Measurements from ENCODE around the gene SPOCK1. TPM values are rescaled to one million over a fixed set of nuclear protein-coding genes. Genes with fewer than 3 reads are reported as not detected.

Gene SPOCK1
- total RNA-seq, 1 experiment from 2014 or later = 10.9 TPM

DNA sequence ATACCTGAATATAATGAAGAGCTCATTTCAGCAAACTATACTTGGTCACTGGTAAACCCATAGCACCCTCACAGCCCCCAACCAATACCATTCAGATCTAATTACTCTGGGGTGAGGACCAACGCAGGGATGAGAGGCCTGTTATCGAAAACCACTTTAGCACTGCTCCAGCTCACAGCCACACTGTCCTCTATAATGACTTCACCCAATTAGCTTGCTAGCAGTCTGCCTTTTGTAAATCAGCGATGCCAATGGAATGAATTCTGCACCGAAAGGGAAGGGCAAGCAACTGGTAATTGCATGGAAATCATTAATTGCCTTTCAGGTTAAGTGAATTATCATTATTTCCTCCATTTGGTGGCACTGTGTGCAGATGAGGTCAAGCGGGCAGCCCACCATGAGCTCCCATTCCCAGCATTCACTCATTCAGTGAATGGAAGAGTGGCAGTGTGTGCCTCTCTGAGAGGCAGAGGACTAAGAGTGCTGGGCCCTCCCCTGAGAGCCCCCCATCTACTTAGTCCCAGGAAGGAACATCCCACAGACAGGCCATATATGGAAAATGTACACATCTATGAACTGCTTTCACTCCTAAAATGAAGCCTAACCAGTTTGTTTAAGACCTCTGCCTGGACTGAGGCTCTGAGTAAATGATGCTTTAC is 262.1 kb downstream of the SPOCK1 start:
- H2BK15ac ChIP-seq (ENCODE audit: low read depth, low read length) = no peak overlapping the region
- H3K9me3 ChIP-seq (ENCODE audit: control insufficient read depth, low read depth, low read length) = no peaks in the 10 kb centered on the region
- Mint-ChIP-seq H3K27me3 (ENCODE audit: low read depth) (no peaks in the 10 kb centered on the region), H3K9me3 (peaks cover 3% of the 10 kb centered on the region in 2 experiments; a peak in 2 of 5 replicates), H3K27ac (no peak overlapping the region), H3K4me1 (no peaks in the 10 kb centered on the region), H3K4me3 (no peak overlapping the region), H3K36me3 (ENCODE audit: insufficient read depth in 1 of 3, low read depth in 3 of 3) (peaks cover 0 to 3% (median 0%) of the 10 kb centered on the region in 3 experiments; a peak in 2 of 7 replicates)
- no peak overlapping the region for H3K4ac ChIP-seq (ENCODE audit: low read depth, low read length)
- no peak overlapping the region for H4K91ac ChIP-seq (ENCODE audit: insufficient read length, low read depth, low read length)
- H4K8ac ChIP-seq (replicated peaks; ENCODE audit: insufficient read length, low read depth, low read length) = no peak overlapping the region
- WGBS (ENCODE audit: extremely low coverage, insufficient read length, low lambda C conversion rate) = no CpG with 5 or more reads among the region's 5 CpGs
- no peak overlapping the region for H2BK12ac ChIP-seq (ENCODE audit: insufficient read length, low read depth, low read length)
- H3K4me1 ChIP-seq (ENCODE audit: insufficient read depth, low read length) = no peaks in the 10 kb centered on the region
- no peak overlapping the region for H3K14ac ChIP-seq (ENCODE audit: insufficient read depth, low read length)
- H2BK120ac ChIP-seq (ENCODE audit: low read depth, low read length, poor library complexity, severe bottlenecking) = no peak overlapping the region
- no peak overlapping the region for H3K18ac ChIP-seq (ENCODE audit: insufficient read length, low read depth, low read length)
- H3K79me1 ChIP-seq (ENCODE audit: insufficient read depth, low read depth, low read length, poor library complexity, severe bottlenecking) = no peaks in the 10 kb centered on the region
- no peak overlapping the region for H2BK5ac ChIP-seq (ENCODE audit: insufficient read length, low read length)
- H2AK5ac ChIP-seq (ENCODE audit: insufficient read length, low read length) = no peak overlapping the region
- no peak overlapping the region for H3K27ac ChIP-seq (ENCODE audit: insufficient read length, low read depth, low read length)
- no peak overlapping the region for H3K9ac ChIP-seq (ENCODE audit: extremely low read depth, insufficient read length, low read length)
- H3K56ac ChIP-seq (ENCODE audit: insufficient read length, low read depth, low read length) = no peak overlapping the region
- no peaks in the 10 kb centered on the region for H3K79me2 ChIP-seq (ENCODE audit: insufficient read depth, low read length)
- no peak for DNase-seq
- no peak overlapping the region for H2AFZ ChIP-seq (ENCODE audit: low read length)
- no peaks in the 10 kb centered on the region for H3K23me2 ChIP-seq (ENCODE audit: insufficient read length, low read depth, low read length, poor library complexity, severe bottlenecking)
- no peak overlapping the region for H2BK20ac ChIP-seq (ENCODE audit: low read depth, low read length, poor library complexity, severe bottlenecking)
- H3K23ac ChIP-seq (ENCODE audit: insufficient read length, low read depth, low read length) = no peak overlapping the region
- no peak overlapping the region for H3K4me2 ChIP-seq (ENCODE audit: insufficient read depth, insufficient read length, low read length)
- no peak overlapping the region for H4K5ac ChIP-seq (ENCODE audit: insufficient read length, low read depth, low read length)
- H4K20me1 ChIP-seq (ENCODE audit: control insufficient read depth, insufficient read depth, insufficient read length) = no peaks in the 10 kb centered on the region
- H3T11ph ChIP-seq (ENCODE audit: low read length) = no peak overlapping the region
- TF ChIP-seq, protein P1, sequence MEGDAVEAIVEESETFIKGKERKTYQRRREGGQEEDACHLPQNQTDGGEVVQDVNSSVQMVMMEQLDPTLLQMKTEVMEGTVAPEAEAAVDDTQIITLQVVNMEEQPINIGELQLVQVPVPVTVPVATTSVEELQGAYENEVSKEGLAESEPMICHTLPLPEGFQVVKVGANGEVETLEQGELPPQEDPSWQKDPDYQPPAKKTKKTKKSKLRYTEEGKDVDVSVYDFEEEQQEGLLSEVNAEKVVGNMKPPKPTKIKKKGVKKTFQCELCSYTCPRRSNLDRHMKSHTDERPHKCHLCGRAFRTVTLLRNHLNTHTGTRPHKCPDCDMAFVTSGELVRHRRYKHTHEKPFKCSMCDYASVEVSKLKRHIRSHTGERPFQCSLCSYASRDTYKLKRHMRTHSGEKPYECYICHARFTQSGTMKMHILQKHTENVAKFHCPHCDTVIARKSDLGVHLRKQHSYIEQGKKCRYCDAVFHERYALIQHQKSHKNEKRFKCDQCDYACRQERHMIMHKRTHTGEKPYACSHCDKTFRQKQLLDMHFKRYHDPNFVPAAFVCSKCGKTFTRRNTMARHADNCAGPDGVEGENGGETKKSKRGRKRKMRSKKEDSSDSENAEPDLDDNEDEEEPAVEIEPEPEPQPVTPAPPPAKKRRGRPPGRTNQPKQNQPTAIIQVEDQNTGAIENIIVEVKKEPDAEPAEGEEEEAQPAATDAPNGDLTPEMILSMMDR (conservative IDR thresholded peaks at IDR 0.05) = no peak
- no peaks in the 10 kb centered on the region for H3K27me3 ChIP-seq (ENCODE audit: insufficient read depth, low read length)

Data from H9 (cell line).